Measurements from ENCODE around the gene THRB. TPM values are rescaled to one million over a fixed set of nuclear protein-coding genes. Genes with fewer than 3 reads are reported as not detected.

The THRB gene
- total and polyA plus RNA-seq, 5 experiments from 2014 or later, result not detected

- Mint-ChIP-seq H3K9me3 (no peaks in the 10 kb centered on the region), H3K27ac (no peak overlapping the region), H3K36me3 (no peaks in the 10 kb centered on the region), H3K4me1 (no peaks in the 10 kb centered on the region), H3K27me3 (peaks cover 0 to 4% (median 0%) of the 10 kb centered on the region in 5 donors), H3K4me3 (no peak overlapping the region)
- no peak for ATAC-seq
- POLR2A ChIA-PET, result no interaction called here
- no peak for DNase-seq
These were observed 106.5 kb downstream of the THRB start for GRCh38 chr3:24388159-24388558.

- POLR2A ChIA-PET, result no interaction called here
- H3K9me3 Mint-ChIP-seq, result no peaks in the 10 kb centered on the region
These were observed 107.2 kb downstream of the THRB start for GRCh38 chr3:24387493-24387892.

DNA sequence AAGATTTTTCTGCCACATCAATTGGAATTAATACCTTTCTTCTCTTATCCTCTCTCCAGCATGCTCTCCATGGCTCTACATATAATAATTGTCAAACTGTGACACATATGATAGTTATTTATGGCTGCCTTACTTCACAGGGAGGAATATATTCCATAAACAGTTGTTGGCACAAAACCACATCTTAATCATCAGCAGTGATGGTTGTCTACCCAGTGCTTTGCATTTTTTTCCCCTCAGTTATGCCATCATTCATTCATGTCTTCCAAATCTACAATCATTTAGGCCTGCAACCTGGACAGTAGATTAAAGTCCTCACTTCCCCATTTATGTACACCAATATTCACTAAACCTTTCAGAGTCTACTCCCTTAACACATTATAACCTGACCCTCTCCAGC, 107.7 kb downstream of the THRB start:
- no peaks in the 10 kb centered on the region for H3K36me3 Mint-ChIP-seq
- H3K9me3 Mint-ChIP-seq, result no peaks in the 10 kb centered on the region
- no peak overlapping the region for H3K4me3 Mint-ChIP-seq
- DNase-seq (no peak), ATAC-seq (no peak)
- H3K27ac Mint-ChIP-seq, result no peak overlapping the region
- no peaks in the 10 kb centered on the region for H3K4me1 Mint-ChIP-seq
- peaks cover 0 to 3% (median 0%) of the 10 kb centered on the region in 5 donors for H3K27me3 Mint-ChIP-seq
- POLR2A ChIA-PET, result no interaction called here

More at GRCh38 chr3:24387493-24387892, 107.2 kb downstream of the THRB start:
- DNase-seq (no peak), ATAC-seq (no peak)
- no peaks in the 10 kb centered on the region for H3K36me3 Mint-ChIP-seq
- peaks cover 0 to 3% (median 0%) of the 10 kb centered on the region in 5 donors for H3K27me3 Mint-ChIP-seq
- H3K4me1 Mint-ChIP-seq, result no peaks in the 10 kb centered on the region
- no peak overlapping the region for H3K4me3 Mint-ChIP-seq
- no peak overlapping the region for H3K27ac Mint-ChIP-seq

DNA sequence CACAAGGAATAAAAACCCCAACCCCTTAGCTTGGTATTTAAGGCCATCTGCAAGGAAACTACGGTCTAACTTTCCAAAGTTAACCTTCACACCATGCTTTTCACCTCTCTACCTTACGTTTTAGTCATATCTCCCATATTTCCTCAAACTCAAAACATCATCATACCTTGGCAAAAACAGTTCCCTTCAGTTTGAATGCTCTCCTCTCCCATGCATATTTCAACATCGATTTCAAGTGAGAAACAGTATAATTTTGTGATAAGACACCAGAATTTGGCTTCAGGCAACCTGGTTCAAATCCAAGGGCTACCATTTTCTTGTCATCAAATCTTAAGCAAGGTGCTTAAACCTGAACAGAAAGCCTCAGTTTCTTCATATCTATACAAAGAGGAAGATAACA, 108.2 kb downstream of the THRB start:
- ATAC-seq (no peak), DNase-seq (no peak)
- Mint-ChIP-seq H3K27me3 (peaks cover 0 to 3% (median 0%) of the 10 kb centered on the region in 5 donors), H3K4me3 (no peak overlapping the region), H3K4me1 (no peaks in the 10 kb centered on the region), H3K36me3 (no peaks in the 10 kb centered on the region), H3K9me3 (no peaks in the 10 kb centered on the region), H3K27ac (no peak overlapping the region)
- POLR2A ChIA-PET, result no interaction called here

DNA sequence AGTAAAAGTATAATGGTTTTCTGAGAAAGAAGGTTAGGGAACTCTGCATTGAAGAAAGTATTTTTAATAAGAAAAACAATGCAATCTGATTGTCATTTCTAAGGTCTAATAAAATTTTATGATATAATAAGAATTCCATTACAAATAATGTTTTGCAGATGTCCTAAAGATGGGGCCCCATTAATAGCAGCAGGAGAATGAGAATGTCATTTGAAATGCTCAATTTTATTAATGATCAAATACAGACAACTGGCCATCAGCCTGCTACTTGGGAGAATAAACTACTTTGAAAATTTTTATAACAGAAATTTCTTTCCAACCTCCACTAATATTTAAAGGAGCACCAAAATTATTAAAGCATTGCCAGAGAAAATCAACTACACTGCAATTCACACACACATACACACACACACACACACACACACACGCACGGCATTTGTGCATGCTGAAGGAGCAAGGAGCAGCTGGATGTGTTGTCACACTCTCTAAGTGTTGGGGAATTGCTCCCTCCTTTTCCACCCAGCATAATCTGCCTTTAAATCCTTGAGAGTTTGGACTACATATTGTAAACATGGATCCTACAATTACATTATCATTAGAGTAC, 109.5 kb downstream of the THRB start:
- peaks cover 0 to 2% (median 0%) of the 10 kb centered on the region in 9 donors for H3K9me3 Mint-ChIP-seq
- H3K36me3 Mint-ChIP-seq, result no peaks in the 10 kb centered on the region
- H3K4me3 Mint-ChIP-seq, result no peak overlapping the region
- no peaks in the 10 kb centered on the region for H3K4me1 Mint-ChIP-seq
- no peak for ATAC-seq
- H3K27ac Mint-ChIP-seq, result no peak overlapping the region
- POLR2A ChIA-PET, result no interaction called here
- peaks cover 0 to 8% (median 3%) of the 10 kb centered on the region in 5 donors for H3K27me3 Mint-ChIP-seq
- DNase-seq, result no peak

DNA sequence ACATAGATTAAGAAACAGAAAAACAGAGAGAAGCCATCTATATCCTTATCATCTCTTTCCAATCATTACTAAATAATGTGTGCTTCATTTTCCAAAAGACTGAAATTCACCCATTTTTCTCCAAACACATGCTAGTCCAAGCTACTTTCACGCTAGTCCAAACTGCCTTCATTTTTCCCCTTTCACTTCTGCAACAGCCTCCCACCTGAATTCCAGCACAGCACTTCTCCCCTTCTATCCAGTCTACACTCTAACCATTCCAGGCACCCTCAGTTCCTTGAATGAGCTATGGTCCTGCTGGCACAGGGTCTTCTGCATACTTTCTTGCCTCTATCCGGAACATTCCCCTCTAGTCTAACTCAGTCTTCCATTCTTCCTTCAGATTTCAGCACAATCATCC, 112.0 kb downstream of the THRB start:
- H3K9me3 Mint-ChIP-seq, result peaks cover 0 to 2% (median 0%) of the 10 kb centered on the region in 9 donors
- H3K27me3 Mint-ChIP-seq, result peaks cover 2 to 14% (median 3%) of the 10 kb centered on the region in 5 donors
- H3K4me3 Mint-ChIP-seq, result no peak overlapping the region
- DNase-seq (no peak), ATAC-seq (no peak)
- H3K27ac Mint-ChIP-seq, result no peak overlapping the region
- POLR2A ChIA-PET, result no interaction called here
- H3K4me1 Mint-ChIP-seq, result no peaks in the 10 kb centered on the region
- no peaks in the 10 kb centered on the region for H3K36me3 Mint-ChIP-seq

- ATAC-seq, result no peak
- H3K4me3 Mint-ChIP-seq, result no peak overlapping the region
- POLR2A ChIA-PET, result no interaction called here
- no peaks in the 10 kb centered on the region for H3K36me3 Mint-ChIP-seq
- peaks cover 2 to 14% (median 3%) of the 10 kb centered on the region in 5 donors for H3K27me3 Mint-ChIP-seq
- no peak overlapping the region for H3K27ac Mint-ChIP-seq
- DNase-seq, result no peak
- no peaks in the 10 kb centered on the region for H3K4me1 Mint-ChIP-seq
- peaks cover 0 to 3% (median 0%) of the 10 kb centered on the region in 9 donors for H3K9me3 Mint-ChIP-seq
These were observed 114.7 kb downstream of the THRB start for GRCh38 chr3:24379936-24380335.

- DNase-seq, result no peak
- Mint-ChIP-seq H3K4me3 (no peak overlapping the region), H3K9me3 (peaks cover 0 to 3% (median 0%) of the 10 kb centered on the region in 9 donors), H3K27ac (no peak overlapping the region), H3K4me1 (no peaks in the 10 kb centered on the region), H3K27me3 (peaks cover 2 to 14% (median 3%) of the 10 kb centered on the region in 5 donors), H3K36me3 (no peaks in the 10 kb centered on the region)
- POLR2A ChIA-PET, result no interaction called here
- no peak for ATAC-seq
These were observed 116.3 kb downstream of the THRB start for GRCh38 chr3:24378313-24378712.

DNA sequence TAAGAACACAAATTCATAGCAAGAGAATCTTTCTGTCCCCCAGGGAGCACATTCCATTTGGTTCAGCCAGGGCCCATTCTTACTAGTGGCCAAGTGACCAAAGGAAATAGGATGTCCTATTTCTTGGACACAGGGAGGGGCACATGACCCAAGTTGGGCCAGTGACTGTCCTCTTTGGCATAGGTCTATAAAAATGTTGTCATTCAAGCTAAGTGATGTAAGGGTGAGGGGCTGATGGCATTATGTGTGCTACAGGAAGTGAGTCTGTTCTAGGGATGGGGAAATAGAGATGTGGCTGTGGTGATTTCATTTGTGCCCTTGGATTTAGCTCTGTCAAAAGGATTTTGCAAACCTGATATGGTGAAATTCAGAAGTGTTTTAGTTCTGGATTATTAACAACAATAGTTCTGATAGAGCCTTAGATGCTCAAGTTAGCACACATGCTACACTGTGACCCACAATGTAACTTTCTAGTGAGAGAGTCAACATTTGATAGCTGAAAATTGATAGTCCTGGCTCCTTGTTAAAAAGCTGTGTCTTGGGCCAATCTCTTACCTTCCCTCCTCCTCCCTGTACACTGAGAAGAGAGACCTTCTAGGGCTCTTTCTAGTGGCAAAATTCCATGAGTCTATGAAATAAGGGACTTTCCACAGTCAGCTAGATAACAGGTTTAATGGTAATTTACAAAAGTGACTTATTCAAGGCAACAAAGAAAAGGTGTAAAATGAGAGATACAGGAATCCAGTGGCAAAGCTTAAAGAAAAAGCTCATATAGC, 117.2 kb downstream of the THRB start:
- H3K4me1 Mint-ChIP-seq, result no peaks in the 10 kb centered on the region
- H3K4me3 Mint-ChIP-seq, result no peak overlapping the region
- H3K36me3 Mint-ChIP-seq, result no peaks in the 10 kb centered on the region
- DNase-seq (no peak), ATAC-seq (no peak)
- peaks cover 2 to 14% (median 3%) of the 10 kb centered on the region in 5 donors for H3K27me3 Mint-ChIP-seq
- POLR2A ChIA-PET, result no interaction called here
- H3K9me3 Mint-ChIP-seq, result peaks cover 0 to 3% (median 0%) of the 10 kb centered on the region in 9 donors
- H3K27ac Mint-ChIP-seq, result no peak overlapping the region

DNA sequence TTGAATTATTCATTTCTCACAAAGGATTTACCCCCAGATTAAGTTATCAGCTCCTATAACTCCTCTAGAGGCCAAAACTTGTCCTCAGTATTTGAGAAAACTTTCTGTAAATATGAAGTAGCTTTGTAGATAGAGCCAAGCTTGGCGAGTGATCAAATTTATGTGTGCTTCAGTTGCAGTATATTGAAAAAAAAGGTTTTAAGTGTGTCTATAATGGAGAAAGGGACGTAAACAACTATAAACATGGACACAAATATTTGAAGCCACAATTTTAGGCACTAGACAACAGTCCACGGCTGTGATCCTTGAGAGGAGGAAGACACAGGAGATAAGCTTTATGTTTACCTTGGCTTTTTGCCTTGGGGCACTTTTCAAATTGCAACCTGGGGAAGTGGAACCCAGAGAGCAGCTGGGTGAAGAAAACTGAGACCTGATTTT, 118.7 kb downstream of the THRB start:
- POLR2A ChIA-PET, result no interaction called here
- Mint-ChIP-seq H3K27ac (no peak overlapping the region), H3K9me3 (peaks cover 0 to 3% (median 0%) of the 10 kb centered on the region in 9 donors), H3K4me3 (no peak overlapping the region), H3K36me3 (no peaks in the 10 kb centered on the region), H3K4me1 (no peaks in the 10 kb centered on the region), H3K27me3 (peaks cover 2 to 14% (median 3%) of the 10 kb centered on the region in 5 donors)
- ATAC-seq, result no peak
- DNase-seq, result no peak

DNA sequence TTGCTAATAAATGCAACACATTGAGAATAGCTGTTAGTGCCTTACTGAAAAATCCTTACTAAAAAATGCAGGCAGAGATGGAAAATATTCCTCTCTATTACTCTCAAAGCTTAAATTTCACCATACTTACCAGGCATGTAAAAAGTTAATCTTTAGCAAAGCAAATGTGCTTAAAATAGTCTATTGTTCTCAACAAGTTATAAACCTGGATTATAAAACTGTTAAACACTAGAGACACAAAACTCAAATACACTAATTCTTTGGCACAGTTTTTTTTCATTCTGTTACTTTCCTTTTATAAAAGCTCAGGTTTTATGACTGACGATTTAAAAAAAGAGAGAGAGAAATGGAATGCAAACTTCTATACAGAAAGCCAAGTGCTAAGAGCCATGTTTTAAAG, 119.8 kb downstream of the THRB start:
- Mint-ChIP-seq H3K4me1 (no peaks in the 10 kb centered on the region), H3K36me3 (no peaks in the 10 kb centered on the region), H3K27me3 (peaks cover 0 to 5% (median 2%) of the 10 kb centered on the region in 5 donors), H3K4me3 (no peak overlapping the region), H3K9me3 (peaks cover 0 to 3% (median 0%) of the 10 kb centered on the region in 9 donors), H3K27ac (no peak overlapping the region)
- POLR2A ChIA-PET, result no interaction called here
- DNase-seq (no peak), ATAC-seq (no peak)

DNA sequence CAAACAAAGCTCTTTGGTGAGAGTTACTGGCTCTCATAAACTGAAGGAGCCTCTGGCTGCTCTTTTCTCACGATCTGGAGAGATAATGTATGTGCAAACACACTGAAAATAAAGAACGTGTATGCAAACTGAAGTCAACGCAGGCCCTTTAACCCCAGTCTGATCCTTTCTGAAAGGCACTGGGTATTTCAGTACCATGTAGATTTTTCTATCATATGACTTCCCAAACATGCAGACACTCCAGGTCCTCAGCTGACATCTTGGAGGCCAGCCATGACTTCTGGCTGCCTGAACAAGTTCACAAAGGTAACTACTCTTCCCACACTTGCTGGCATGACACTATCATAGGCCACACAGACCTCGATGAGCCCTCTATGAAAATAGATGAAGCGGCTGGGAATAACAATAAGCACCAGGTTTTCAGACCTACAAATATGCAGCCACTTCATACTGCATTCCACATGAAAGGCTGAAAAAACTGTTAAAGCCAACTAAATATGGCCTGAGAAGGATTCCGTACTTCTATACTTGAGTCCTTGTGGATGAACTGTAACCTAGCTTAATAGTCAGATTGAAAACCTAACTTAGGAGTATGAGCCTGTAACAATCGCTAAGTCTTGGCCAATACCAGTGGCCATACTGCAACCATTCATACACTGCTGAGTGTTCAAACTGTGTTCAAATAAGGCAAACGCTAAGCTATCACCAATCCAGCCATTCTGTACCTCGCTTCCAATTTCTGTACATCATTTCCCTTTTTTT, 121.3 kb downstream of the THRB start:
- POLR2A ChIA-PET, result no interaction called here
- Mint-ChIP-seq H3K4me3 (no peak overlapping the region), H3K36me3 (no peaks in the 10 kb centered on the region), H3K27me3 (no peaks in the 10 kb centered on the region), H3K4me1 (no peaks in the 10 kb centered on the region), H3K27ac (no peak overlapping the region), H3K9me3 (peaks cover 0 to 4% (median 0%) of the 10 kb centered on the region in 9 donors)
- ATAC-seq, result no peak
- DNase-seq, result no peak

DNA sequence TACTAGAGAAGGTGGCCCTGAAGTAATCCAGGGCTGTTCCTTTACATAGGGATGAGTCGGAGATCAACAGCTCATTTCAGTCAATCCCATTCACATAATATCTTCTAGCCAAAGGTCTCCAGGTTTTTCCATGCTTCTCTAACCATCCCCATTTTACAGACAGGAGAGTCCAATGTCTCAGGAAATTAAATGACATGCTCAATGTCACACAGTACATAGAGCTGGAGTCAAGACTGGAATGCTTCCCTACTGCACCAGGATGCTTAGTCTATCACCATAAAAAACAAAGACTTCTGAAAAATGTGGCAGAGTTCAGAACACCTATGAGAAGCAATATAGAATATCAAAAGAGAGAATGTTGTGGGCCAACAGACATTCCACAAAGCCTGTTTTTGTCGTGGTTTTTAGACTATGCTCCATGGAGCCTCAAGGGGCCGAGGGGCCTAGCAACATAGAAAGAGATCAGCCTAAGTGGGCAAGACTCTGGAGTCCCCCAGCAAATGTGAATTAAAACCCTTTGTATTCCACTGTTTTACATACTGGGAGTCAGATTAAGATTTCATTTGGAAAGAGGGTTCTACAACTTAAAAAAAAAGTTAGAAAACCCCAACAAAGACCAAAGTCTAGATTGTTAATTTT, 122.0 kb downstream of the THRB start:
- Mint-ChIP-seq H3K4me3 (no peak overlapping the region), H3K27ac (no peak overlapping the region), H3K4me1 (no peaks in the 10 kb centered on the region), H3K27me3 (peaks cover 0 to under 1% (median 0%) of the 10 kb centered on the region in 5 donors), H3K36me3 (no peaks in the 10 kb centered on the region), H3K9me3 (peaks cover 0 to 4% (median 0%) of the 10 kb centered on the region in 9 donors)
- POLR2A ChIA-PET, result no interaction called here
- ATAC-seq (no peak), DNase-seq (no peak)

All from naive thymus-derived CD8-positive, alpha-beta T cell (primary cell).